Endothelial cell of umbilical vein (primary cell): Measurements from ENCODE around the gene TMED5. TPM values are rescaled to one million over a fixed set of nuclear protein-coding genes. Genes with fewer than 3 reads are reported as not detected.

Experiments
- BruUV-seq: library from RNA; stranded (reverse); fragments of 400-500 nt; replicated peaks from 2 replicates; lab custom pipeline; 2021; lab: Mats Ljungman, UMichigan
- CTCF ChIA-PET: fragments of 300-600, 350-600 bp; sonication (Branson Sonifier 250); formaldehyde crosslinking; loops from one replicate; lab custom pipeline; 2021; ENCODE audit warnings: antibody characterized with exemption, inconsistent platforms; lab: Charles Lee
- POLR2A ChIA-PET: fragments of 300-600, 350-600 bp; sonication (Branson Sonifier 250); formaldehyde crosslinking; loops from one replicate; lab custom pipeline; 2021; ENCODE audit warnings: antibody characterized with exemption, inconsistent platforms; lab: Charles Lee
- DNase-seq: peaks from one replicate; pipeline ENCODE4 v3.0.0-alpha.2; 2011; ENCODE audit warnings: low read depth, low spot score
- FAIRE-seq: peaks from 2 replicates; lab custom pipeline; 2011; peaks lifted over from hg19 to GRCh38; lab: Jason Lieb, UNC
- H2AFZ ChIP-seq: 2 replicates; pipeline ENCODE4 v1.6.0; 2012; ENCODE audit warnings: low read depth, low read length, control low read depth, inconsistent platforms
- H3K27ac ChIP-seq: 2 replicates; pipeline ENCODE4 v1.5.1; 2011; ENCODE audit warnings: low read depth, mild to moderate bottlenecking, control low read depth, low read length, moderate library complexity; ENCODE audit not compliant: insufficient read depth
- H3K27me3 ChIP-seq, 2 experiments: 2 replicates each; pipeline versions ENCODE4 v1.6.0 to v1.6.1; 2011; ENCODE audit warnings: low read length in 2 of 2, mixed read lengths in 1 of 2; ENCODE audit not compliant: control insufficient read depth in 2 of 2, insufficient read depth in 2 of 2
- H3K36me3 ChIP-seq, 2 experiments: 2 replicates in 1 of 2; 3 replicates in 1 of 2; pipeline ENCODE4 v1.5.1; 2011; ENCODE audit warnings: low read length in 2 of 2, mild to moderate bottlenecking in 1 of 2, moderate library complexity in 1 of 2; ENCODE audit not compliant: control insufficient read depth in 2 of 2, insufficient read depth in 2 of 2; ENCODE audit errors: extremely low read depth in 1 of 2
- H3K4me1 ChIP-seq: 3 replicates; pipeline ENCODE4 v1.5.1; 2011; ENCODE audit warnings: mild to moderate bottlenecking, low read length; ENCODE audit not compliant: control insufficient read depth, insufficient read depth; ENCODE audit errors: extremely low read depth
- H3K4me2 ChIP-seq: 2 replicates; pipeline ENCODE4 v1.6.1; 2011; ENCODE audit warnings: low read length, control low read depth, mixed read lengths; ENCODE audit not compliant: insufficient read depth
- H3K4me3 ChIP-seq, 3 experiments: fragments of 200-600 bp in 1 of 3; sonication (generic), shearing (Covaris generic) in 1 of 3; replicated peaks in 1 of 3; 2 replicates each; pipeline ENCODE4 v1.5.1; 2011 to 2016; ENCODE audit warnings: control low read depth in 3 of 3, low read length in 3 of 3, mild to moderate bottlenecking in 2 of 3, inconsistent platforms in 1 of 3, low read depth in 1 of 3, moderate library complexity in 1 of 3; ENCODE audit not compliant: insufficient read depth in 1 of 3
- H3K79me2 ChIP-seq: 2 replicates; pipeline ENCODE4 v1.6.0; 2012; ENCODE audit warnings: low read length, inconsistent platforms; ENCODE audit not compliant: control insufficient read depth, insufficient read depth
- H3K9ac ChIP-seq: replicated peaks from 2 replicates; pipeline ENCODE3; 2011; ENCODE audit warnings: low read length, control low read depth; ENCODE audit not compliant: insufficient read depth; ENCODE audit errors: extremely low read depth
- H3K9me1 ChIP-seq: replicated peaks from 3 replicates; pipeline ENCODE4 v1.6.0; 2011; ENCODE audit warnings: mild to moderate bottlenecking, low read length; ENCODE audit not compliant: control insufficient read depth, insufficient read depth; ENCODE audit errors: extremely low read depth
- H3K9me3 ChIP-seq: replicated peaks from 2 replicates; pipeline ENCODE4 v1.5.1; 2012; ENCODE audit warnings: low read length, inconsistent platforms; ENCODE audit not compliant: control insufficient read depth, insufficient read depth
- H4K20me1 ChIP-seq: replicated peaks from 2 replicates; pipeline ENCODE3; 2011; ENCODE audit warnings: mild to moderate bottlenecking, low read length; ENCODE audit not compliant: control insufficient read depth, insufficient read depth; ENCODE audit errors: extremely low read depth
- EZH2 ChIP-seq: IDR thresholded peaks from 2 replicates; pipeline ENCODE4 v1.6.1; 2012; ENCODE audit warnings: borderline replicate concordance, low read depth, mild to moderate bottlenecking, moderate library complexity, low read length, inconsistent platforms; ENCODE audit not compliant: severe bottlenecking
- FOS ChIP-seq: IDR thresholded peaks from 2 replicates; pipeline ENCODE4 v1.6.1; 2011; ENCODE audit warnings: mild to moderate bottlenecking, low read length, moderate library complexity, borderline replicate concordance; ENCODE audit not compliant: insufficient read depth
- GATA2 ChIP-seq: IDR thresholded peaks from 2 replicates; pipeline ENCODE4 v1.7.0; 2011; ENCODE audit warnings: low read depth, mild to moderate bottlenecking, moderate library complexity, mixed read lengths, low read length; ENCODE audit not compliant: insufficient read length, insufficient read depth
- JUN ChIP-seq: IDR thresholded peaks from 2 replicates; pipeline ENCODE4 v1.6.1; 2011; ENCODE audit warnings: borderline replicate concordance, low read depth; ENCODE audit not compliant: insufficient read length, insufficient read depth
- MYC ChIP-seq: IDR thresholded peaks from one replicate; pipeline ENCODE4 v1.6.1; 2011; ENCODE audit warnings: mild to moderate bottlenecking, low read depth, low read length
- POLR2A ChIP-seq: IDR thresholded peaks from 2 replicates; pipeline ENCODE4 v1.6.1; 2012; ENCODE audit warnings: low read depth, mild to moderate bottlenecking, control low read depth, low read length
- POLR2AphosphoS5 ChIP-seq: IDR thresholded peaks from 2 replicates; pipeline ENCODE4 v1.6.1; 2012; ENCODE audit warnings: low read depth, mild to moderate bottlenecking, control low read depth, low read length, moderate library complexity; ENCODE audit not compliant: insufficient read depth
- dilution Hi-C: fragments of 300-500 bp; cut with MboI; formaldehyde crosslinking; loops from one replicate; pipeline ENCODE4 v1.15.0; 2019; ENCODE audit warnings: low sequenced_read_pairs; ENCODE audit not compliant: extremely low pct_ligation_motif_present
- intact Hi-C: fragments of 100-400 bp; cut with micrococcal nuclease; formaldehyde crosslinking; loops from one replicate; pipeline ENCODE4 v1.10.0; 2022
- polyA plus RNA-seq, 4 experiments: library from polyadenylated mRNA; depleted of rRNA in 3 of 4; stranded (reverse) in 3 of 4; unstranded in 1 of 4; fragments of >200 nt; gene quantifications; 2 replicates each; pipeline versions ENCODE4 v1.2.1 to v1.2.3, GENCODE V29; 2011 to 2012; ENCODE audit warnings: missing spikeins in 1 of 4
- total RNA-seq: library from RNA; stranded (reverse); gene quantifications from 2 replicates; pipeline ENCODE4 v1.2.3, GENCODE V29; 2021
- TF ChIP-seq, protein P1 (sequence below): IDR thresholded peaks from 2 replicates; pipeline ENCODE4 v1.6.1; 2011; ENCODE audit not compliant: insufficient read depth, insufficient read length
- TF ChIP-seq, protein P2 (sequence below), 2 donors: IDR thresholded peaks; 1 replicate in 1 of 2; 2 replicates in 1 of 2; pipeline ENCODE4 v1.5.1; 2011; ENCODE audit warnings: low read length in 2 of 2, mild to moderate bottlenecking in 2 of 2, moderate library complexity in 2 of 2, control low read depth in 1 of 2, inconsistent platforms in 1 of 2, low read depth in 1 of 2; ENCODE audit not compliant: insufficient read depth in 1 of 2; ENCODE audit errors: extremely low read depth in 1 of 2

The TMED5 gene
- total and polyA plus RNA-seq, 2 donors (not counting 3 experiments of a cell fraction or from before 2014, with no cell fraction given), result 24.2 to 51.2 TPM

DNA sequence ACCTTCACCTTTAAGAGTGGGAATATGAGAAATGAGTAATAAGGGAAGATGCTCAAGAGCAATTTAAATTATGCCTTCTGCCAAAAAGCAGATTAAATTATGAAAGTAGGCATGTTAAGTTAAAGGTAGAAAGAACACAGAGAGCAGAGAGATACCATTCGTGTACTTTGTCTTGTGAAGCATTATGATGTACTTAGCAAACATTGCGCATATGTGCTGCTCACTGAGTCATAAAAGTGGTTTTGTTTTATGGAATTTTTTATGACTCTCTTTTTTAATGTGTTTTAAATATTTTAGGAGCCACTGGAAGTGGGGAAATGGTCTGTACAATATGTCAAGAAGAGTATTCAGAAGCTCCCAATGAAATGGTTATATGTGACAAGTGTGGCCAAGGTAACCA, 65.8 kb downstream of the TMED5 start:
- TF ChIP-seq JUN (no peak), POLR2A (no peak), MYC (no peak), FOS (no peak), EZH2 (no peak), GATA2 (no peak), POLR2AphosphoS5 (no peak)
- TF ChIP-seq, protein P1, sequence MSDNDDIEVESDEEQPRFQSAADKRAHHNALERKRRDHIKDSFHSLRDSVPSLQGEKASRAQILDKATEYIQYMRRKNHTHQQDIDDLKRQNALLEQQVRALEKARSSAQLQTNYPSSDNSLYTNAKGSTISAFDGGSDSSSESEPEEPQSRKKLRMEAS, result no peak
- TF ChIP-seq, protein P2, sequence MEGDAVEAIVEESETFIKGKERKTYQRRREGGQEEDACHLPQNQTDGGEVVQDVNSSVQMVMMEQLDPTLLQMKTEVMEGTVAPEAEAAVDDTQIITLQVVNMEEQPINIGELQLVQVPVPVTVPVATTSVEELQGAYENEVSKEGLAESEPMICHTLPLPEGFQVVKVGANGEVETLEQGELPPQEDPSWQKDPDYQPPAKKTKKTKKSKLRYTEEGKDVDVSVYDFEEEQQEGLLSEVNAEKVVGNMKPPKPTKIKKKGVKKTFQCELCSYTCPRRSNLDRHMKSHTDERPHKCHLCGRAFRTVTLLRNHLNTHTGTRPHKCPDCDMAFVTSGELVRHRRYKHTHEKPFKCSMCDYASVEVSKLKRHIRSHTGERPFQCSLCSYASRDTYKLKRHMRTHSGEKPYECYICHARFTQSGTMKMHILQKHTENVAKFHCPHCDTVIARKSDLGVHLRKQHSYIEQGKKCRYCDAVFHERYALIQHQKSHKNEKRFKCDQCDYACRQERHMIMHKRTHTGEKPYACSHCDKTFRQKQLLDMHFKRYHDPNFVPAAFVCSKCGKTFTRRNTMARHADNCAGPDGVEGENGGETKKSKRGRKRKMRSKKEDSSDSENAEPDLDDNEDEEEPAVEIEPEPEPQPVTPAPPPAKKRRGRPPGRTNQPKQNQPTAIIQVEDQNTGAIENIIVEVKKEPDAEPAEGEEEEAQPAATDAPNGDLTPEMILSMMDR (IDR thresholded peaks at IDR 0.05; ENCODE audit: extremely low read depth in 1 of 2, insufficient read depth in 1 of 2, low read depth in 1 of 2, low read length in 2 of 2), result no peak
- H3K4me2 ChIP-seq, result no peak overlapping the region
- H4K20me1 ChIP-seq, result peaks cover 7% of the 10 kb centered on the region
- BruUV-seq, result no TSS peak
- H3K36me3 ChIP-seq, result peaks cover 2 to 4% of the 10 kb centered on the region in 2 experiments
- no peak overlapping the region for H3K4me3 ChIP-seq
- no peaks in the 10 kb centered on the region for H3K9me3 ChIP-seq
- no peaks in the 10 kb centered on the region for H3K9me1 ChIP-seq
- dilution Hi-C loops (no loop called here), intact Hi-C loops (no loop called here)
- ChIA-PET CTCF (interaction anchor here (0.5 to 0.6 kb wide), 2 partner anchors 9 to 13 kb away, joined by 3 read pairs; no protein-coding TSS in a partner anchor), POLR2A (no interaction called here)
- peaks cover 38% of the 10 kb centered on the region for H3K79me2 ChIP-seq
- H3K4me1 ChIP-seq, result no peaks in the 10 kb centered on the region
- no peak for FAIRE-seq
- H2AFZ ChIP-seq, result no peak overlapping the region
- DNase-seq, result no peak
- H3K27me3 ChIP-seq, result no peaks in the 10 kb centered on the region
- H3K27ac ChIP-seq, result no peak overlapping the region
- no peak overlapping the region for H3K9ac ChIP-seq
